ENCODE data around the gene NUMBL. TPM values are rescaled to one million over a fixed set of nuclear protein-coding genes. Genes with fewer than 3 reads are reported as not detected.

NUMBL gene
- total and polyA plus RNA-seq, 2 of the 13 experiments (the other 11 are each of a cell fraction or from before 2014, with no cell fraction given): 0.49 to 2.3 TPM

DNA sequence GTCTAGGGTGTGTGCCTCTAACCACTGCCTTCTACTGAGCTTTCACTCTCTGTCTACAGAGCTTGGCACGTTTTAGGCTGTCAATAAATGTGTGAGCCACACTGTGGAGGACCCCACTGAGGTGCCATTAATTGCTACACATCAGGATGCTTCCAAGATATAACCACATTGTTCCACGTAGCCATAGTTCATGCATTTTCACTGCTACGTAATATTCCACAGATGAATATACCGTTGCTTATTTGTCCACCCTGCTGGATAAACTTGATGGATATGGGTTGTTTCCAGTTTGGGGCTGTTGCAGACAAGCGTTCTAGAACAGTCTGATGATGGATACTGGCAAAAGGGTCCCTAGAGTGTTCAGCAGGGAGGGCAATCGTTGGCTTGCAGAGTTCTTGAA, 11.3 kb upstream of the NUMBL start:
- intact Hi-C loops (cut with micrococcal nuclease; ENCODE audit: unreplicated experiment): loop anchor here (1.0 kb wide), 1 partner anchor 38 kb away; no protein-coding TSS in a partner anchor
- no peak overlapping the region for H3K4me3 ChIP-seq (replicated peaks in 1 of 3; ENCODE audit: insufficient read depth in 1 of 3, low read depth in 2 of 3, low read length in 3 of 3)
- DNase-seq (ENCODE audit: low spot score) (no peak), ATAC-seq (no peak), FAIRE-seq (no peak)
- no TSS peak for BruUV-seq (replicated peaks)
- H3K9ac ChIP-seq (ENCODE audit: insufficient read depth, low read depth, low read length): no peak overlapping the region
- H2AFZ ChIP-seq (ENCODE audit: low read length): no peak overlapping the region
- no peaks in the 10 kb centered on the region for H3K79me2 ChIP-seq (ENCODE audit: insufficient read depth, low read length)
- no peak overlapping the region for H3K27ac ChIP-seq (ENCODE audit: extremely low read length, insufficient read depth, low read length)
- peaks cover 8 to 21% of the 10 kb centered on the region in 2 experiments; a peak in 4 of 5 replicates for H3K36me3 ChIP-seq (replicated peaks in 1 of 2; ENCODE audit: control insufficient read depth in 1 of 2, insufficient read depth in 2 of 2, low read length in 2 of 2)
- TF ChIP-seq, protein P1, sequence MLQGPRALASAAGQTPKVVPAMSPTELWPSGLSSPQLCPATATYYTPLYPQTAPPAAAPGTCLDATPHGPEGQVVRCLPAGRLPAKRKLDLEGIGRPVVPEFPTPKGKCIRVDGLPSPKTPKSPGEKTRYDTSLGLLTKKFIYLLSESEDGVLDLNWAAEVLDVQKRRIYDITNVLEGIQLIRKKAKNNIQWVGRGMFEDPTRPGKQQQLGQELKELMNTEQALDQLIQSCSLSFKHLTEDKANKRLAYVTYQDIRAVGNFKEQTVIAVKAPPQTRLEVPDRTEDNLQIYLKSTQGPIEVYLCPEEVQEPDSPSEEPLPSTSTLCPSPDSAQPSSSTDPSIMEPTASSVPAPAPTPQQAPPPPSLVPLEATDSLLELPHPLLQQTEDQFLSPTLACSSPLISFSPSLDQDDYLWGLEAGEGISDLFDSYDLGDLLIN (CRISPR knock-in tag; IDR thresholded peaks at IDR 0.05; ENCODE audit: borderline replicate concordance): no peak
- 93% methylated on average over 6 of the region's 6 CpGs for WGBS (ENCODE audit: low lambda C conversion rate)
- H3K4me1 ChIP-seq (ENCODE audit: insufficient read depth, low read length): peaks cover 7% of the 10 kb centered on the region; the same call in 1 of the 2 replicates
- no peaks in the 10 kb centered on the region for H3K27me3 ChIP-seq (ENCODE audit: control insufficient read depth in 1 of 2, insufficient read depth in 2 of 2, low read length in 2 of 2)
- H4K20me1 ChIP-seq (ENCODE audit: insufficient read depth, low read length): no peaks in the 10 kb centered on the region
- ChIA-PET POLR2A (interaction anchor here (0.7 to 1.1 kb wide), 2 partner anchors 39 to 49 kb away, joined by 3 to 4 read pairs; partner anchors contain the start of gene ACTMAP), CTCF (ENCODE audit: low intra/inter-chr PET ratio, low total read pairs) (interaction anchor here (1.4 to 2.2 kb wide), 2 partner anchors 39 to 67 kb away, joined by 5 to 19 read pairs; no protein-coding TSS in a partner anchor)
- in situ Hi-C loops (cut with HindIII; ENCODE audit: extremely low pct_ligation_motif_present, low pct_unique_long_range_greater_than_20kb): loop anchor here (5.0 kb wide), 1 partner anchor 39 kb away; no protein-coding TSS in a partner anchor
- no peaks in the 10 kb centered on the region for H3K9me3 ChIP-seq (ENCODE audit: low read length)
- no peak overlapping the region for H3K4me2 ChIP-seq (ENCODE audit: low read depth, low read length)

DNA sequence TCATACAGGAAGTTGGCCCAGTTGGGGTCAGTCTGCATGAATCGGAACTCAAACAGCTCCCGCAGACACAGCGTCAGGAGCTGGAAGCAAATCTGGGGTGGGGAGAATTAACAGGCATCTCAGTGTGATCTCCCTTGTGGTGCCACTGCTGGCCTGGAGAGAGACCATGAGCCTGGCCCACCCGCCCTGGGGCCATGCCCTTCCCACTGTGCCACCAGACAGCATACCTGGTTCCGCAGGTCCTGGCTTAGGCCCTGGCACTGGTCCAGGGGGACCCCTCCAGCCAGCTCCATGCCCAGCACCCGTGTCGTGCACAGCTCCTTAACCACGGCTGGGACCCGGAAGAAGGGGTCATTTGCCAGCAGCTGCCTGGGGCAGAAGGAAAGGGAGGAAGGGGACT, 9.6 kb upstream of the NUMBL start:
- BruUV-seq (replicated peaks): no TSS peak
- in situ Hi-C loops (cut with HindIII; ENCODE audit: extremely low pct_ligation_motif_present, low pct_unique_long_range_greater_than_20kb): loop anchor here (5.0 kb wide), 1 partner anchor 38 kb away; no protein-coding TSS in a partner anchor

More for the DNA sequence above, 9.6 kb upstream of the NUMBL start:
- Histone ChIP-seq H3K79me2 (ENCODE audit: insufficient read depth, low read length) (no peaks in the 10 kb centered on the region), H3K27ac (ENCODE audit: extremely low read length, insufficient read depth, low read length) (no peak overlapping the region), H3K9ac (ENCODE audit: insufficient read depth, low read depth, low read length) (no peak overlapping the region), H3K27me3 (ENCODE audit: control insufficient read depth in 1 of 2, insufficient read depth in 2 of 2, low read length in 2 of 2) (no peaks in the 10 kb centered on the region), H2AFZ (ENCODE audit: low read length) (no peak overlapping the region), H3K9me3 (ENCODE audit: low read length) (no peaks in the 10 kb centered on the region), H3K36me3 (replicated peaks in 1 of 2; ENCODE audit: control insufficient read depth in 1 of 2, insufficient read depth in 2 of 2, low read length in 2 of 2) (peaks cover 10 to 20% of the 10 kb centered on the region in 2 experiments), H3K4me3 (replicated peaks in 1 of 3; ENCODE audit: insufficient read depth in 1 of 3, low read depth in 2 of 3, low read length in 3 of 3) (no peak overlapping the region), H3K4me1 (ENCODE audit: insufficient read depth, low read length) (peaks cover 7% of the 10 kb centered on the region; the same call in 1 of the 2 replicates), H3K4me2 (ENCODE audit: low read depth, low read length) (no peak overlapping the region), H4K20me1 (ENCODE audit: insufficient read depth, low read length) (no peaks in the 10 kb centered on the region)
- peak; percentile 37 for TF ChIP-seq AGO2 (optimal IDR thresholded peaks at IDR 0.05; ENCODE audit: low read depth, low read length)
- no peak for TF ChIP-seq NKX3-1 (CRISPR knock-in tag; IDR thresholded peaks at IDR 0.05)
- intact Hi-C loops (cut with micrococcal nuclease; ENCODE audit: unreplicated experiment): no loop called here
- CTCF ChIA-PET (ENCODE audit: low intra/inter-chr PET ratio, low total read pairs): no interaction called here
- no peak for ATAC-seq
- WGBS (ENCODE audit: low lambda C conversion rate): 100% methylated on average over 1 of the region's 9 CpGs
- POLR2A ChIA-PET: no interaction called here
- no peak for DNase-seq (ENCODE audit: low spot score)
- no peak for FAIRE-seq

Data from HepG2 (cell line).